Neural progenitor cell (in vitro differentiated cells): ENCODE measurements around the gene PLB1. TPM values are rescaled to one million over a fixed set of nuclear protein-coding genes. Genes with fewer than 3 reads are reported as not detected.

ENCODE experiments used
- DNase-seq: peaks from one replicate; pipeline ENCODE4 v3.0.0-alpha.2; 2016; ENCODE audit warnings: low spot score
- H2AFZ ChIP-seq: fragments of 200-600 bp; sonication (generic); replicated peaks from 2 replicates; pipeline ENCODE4 v1.6.1; 2016; ENCODE audit warnings: antibody characterized with exemption
- H3F3A ChIP-seq: fragments of 200-600 bp; sonication (generic); 2 replicates; pipeline ENCODE4 v1.6.1; 2016; ENCODE audit warnings: antibody characterized with exemption, low read depth
- H3K27ac ChIP-seq: fragments of 200-600 bp; sonication (generic); 2 replicates; pipeline ENCODE4 v1.5.1; 2016; ENCODE audit warnings: mild to moderate bottlenecking
- H3K27me3 ChIP-seq: fragments of 200-600 bp; sonication (generic); 2 replicates; pipeline ENCODE4 v1.6.1; 2016; ENCODE audit warnings: mild to moderate bottlenecking, moderate library complexity
- H3K36me3 ChIP-seq: fragments of 200-600 bp; sonication (generic); 2 replicates; pipeline ENCODE4 v1.5.1; 2016
- H3K4me1 ChIP-seq: fragments of 200-600 bp; sonication (generic); 2 replicates; pipeline ENCODE4 v1.6.1; 2016; ENCODE audit warnings: mixed run types
- H3K4me2 ChIP-seq: fragments of 200-600 bp; sonication (generic); 2 replicates; pipeline ENCODE4 v1.6.1; 2016
- H3K4me3 ChIP-seq: fragments of 200-600 bp; sonication (generic); 2 replicates; pipeline ENCODE4 v1.5.1; 2016
- H3K79me2 ChIP-seq: fragments of 200-600 bp; sonication (generic); 2 replicates; pipeline ENCODE4 v1.6.1; 2016; ENCODE audit warnings: low read depth
- H3K9ac ChIP-seq: fragments of 200-600 bp; sonication (generic); 2 replicates; pipeline ENCODE4 v1.6.1; 2016
- H3K9me3 ChIP-seq: fragments of 200-600 bp; sonication (generic); 2 replicates; pipeline ENCODE4 v1.5.1; 2016; ENCODE audit warnings: low read depth
- H4K20me1 ChIP-seq: fragments of 200-600 bp; sonication (generic); 2 replicates; pipeline ENCODE4 v1.6.1; 2016; ENCODE audit warnings: low read depth
- H3K27ac Mint-ChIP-seq: 3 replicates; pipeline ENCODE4 v1.8.0; 2021; ENCODE audit warnings: mixed read lengths
- H3K27me3 Mint-ChIP-seq: 2 replicates; pipeline ENCODE4 v1.8.0; 2022; ENCODE audit warnings: low read depth, mild to moderate bottlenecking, inconsistent platforms, moderate library complexity, mixed read lengths; ENCODE audit not compliant: insufficient read depth
- H3K36me3 Mint-ChIP-seq: 3 replicates; pipeline ENCODE4 v1.8.0; 2021; ENCODE audit warnings: mixed read lengths
- H3K4me1 Mint-ChIP-seq: 3 replicates; pipeline ENCODE4 v1.8.0; 2021; ENCODE audit warnings: mixed read lengths
- H3K4me3 Mint-ChIP-seq: 3 replicates; pipeline ENCODE4 v1.8.0; 2021; ENCODE audit warnings: mild to moderate bottlenecking, moderate library complexity, mixed read lengths
- H3K9me3 Mint-ChIP-seq: 3 replicates; pipeline ENCODE4 v1.8.0; 2020; ENCODE audit warnings: mixed read lengths
- CTCF ChIP-seq: fragments of 200-600 bp; sonication (generic); IDR thresholded peaks from 2 replicates; pipeline ENCODE4 v1.5.1; 2017; ENCODE audit warnings: antibody characterized with exemption, mild to moderate bottlenecking
- EZH2 ChIP-seq: fragments of 200-600 bp; sonication (generic); IDR thresholded peaks from 2 replicates; pipeline ENCODE4 v1.6.1; 2017; ENCODE audit warnings: antibody characterized with exemption, mild to moderate bottlenecking, moderate library complexity
- EZH2phosphoT487 ChIP-seq: fragments of 200-600 bp; sonication (generic); IDR thresholded peaks from 2 replicates; pipeline ENCODE4 v1.6.1; 2017; ENCODE audit warnings: antibody characterized with exemption
- total RNA-seq: library from RNA; depleted of rRNA; stranded (reverse); fragments of >200 nt; gene quantifications from 2 replicates; pipeline ENCODE4 v1.2.3, GENCODE V29; 2015; ENCODE audit warnings: low replicate concordance

PLB1 gene
- total RNA-seq, 1 donor from 2014 or later = not detected

GRCh38 chr2:28552045-28552823 is 56.4 kb downstream of the PLB1 start:
- Histone ChIP-seq H3K4me3 (no peak overlapping the region), H3K27me3 (no peaks in the 10 kb centered on the region), H3K4me2 (no peak overlapping the region), H3K9me3 (no peaks in the 10 kb centered on the region), H3K9ac (no peak overlapping the region), H3F3A (no peaks in the 10 kb centered on the region), H4K20me1 (no peaks in the 10 kb centered on the region), H3K4me1 (no peaks in the 10 kb centered on the region), H3K27ac (no peak overlapping the region), H2AFZ (no peak overlapping the region), H3K36me3 (no peaks in the 10 kb centered on the region), H3K79me2 (no peaks in the 10 kb centered on the region)
- H3K27ac Mint-ChIP-seq = no peak overlapping the region
- H3K9me3 Mint-ChIP-seq = no peaks in the 10 kb centered on the region
- no peak overlapping the region for H3K4me3 Mint-ChIP-seq
- peaks cover 3% of the 10 kb centered on the region for H3K4me1 Mint-ChIP-seq
- no peaks in the 10 kb centered on the region for H3K36me3 Mint-ChIP-seq
- no peak for DNase-seq
- TF ChIP-seq EZH2 = no peak
- peaks cover 4% of the 10 kb centered on the region for H3K27me3 Mint-ChIP-seq

GRCh38 chr2:28556303-28556702 is 60.4 kb downstream of the PLB1 start:
- Histone ChIP-seq H3K4me1 (no peaks in the 10 kb centered on the region), H3K27ac (no peak overlapping the region)

GRCh38 chr2:28557389-28558131 is 61.7 kb downstream of the PLB1 start:
- Histone ChIP-seq H3F3A (no peaks in the 10 kb centered on the region), H3K9me3 (no peaks in the 10 kb centered on the region), H2AFZ (no peak overlapping the region), H3K9ac (no peak overlapping the region), H4K20me1 (no peaks in the 10 kb centered on the region), H3K4me2 (no peak overlapping the region), H3K4me1 (no peaks in the 10 kb centered on the region), H3K36me3 (no peaks in the 10 kb centered on the region), H3K4me3 (no peak overlapping the region), H3K27me3 (no peaks in the 10 kb centered on the region), H3K79me2 (no peaks in the 10 kb centered on the region), H3K27ac (no peak overlapping the region)
- Mint-ChIP-seq H3K27ac (no peak overlapping the region), H3K4me1 (peaks cover 10% of the 10 kb centered on the region), H3K4me3 (peak overlapping the region; percentile 15), H3K36me3 (no peaks in the 10 kb centered on the region), H3K9me3 (no peaks in the 10 kb centered on the region), H3K27me3 (peaks cover 2% of the 10 kb centered on the region)
- no peak for DNase-seq
- TF ChIP-seq EZH2phosphoT487 (no peak), CTCF (no peak), EZH2 (no peak)

More at GRCh38 chr2:28556303-28556702, 60.4 kb downstream of the PLB1 start:
- Histone ChIP-seq H3K27me3 (no peaks in the 10 kb centered on the region), H3K9me3 (no peaks in the 10 kb centered on the region), H3K36me3 (no peaks in the 10 kb centered on the region), H4K20me1 (no peaks in the 10 kb centered on the region), H2AFZ (no peak overlapping the region), H3K4me2 (no peak overlapping the region), H3K9ac (no peak overlapping the region), H3K79me2 (no peaks in the 10 kb centered on the region), H3K4me3 (no peak overlapping the region), H3F3A (no peaks in the 10 kb centered on the region)
- Mint-ChIP-seq H3K4me1 (peaks cover 10% of the 10 kb centered on the region), H3K4me3 (no peak overlapping the region), H3K27ac (no peak overlapping the region), H3K9me3 (no peaks in the 10 kb centered on the region), H3K27me3 (peaks cover 2% of the 10 kb centered on the region), H3K36me3 (no peaks in the 10 kb centered on the region)
- no peak for DNase-seq
- no peak for TF ChIP-seq EZH2
- no peak for TF ChIP-seq CTCF
